ENCODE data around the gene SLC25A12.
"Not testable (repeated sequence)": the region's sequence is repeated elsewhere in the genome, so short reads cannot be mapped to it uniquely, and the experiment has no call there.

SLC25A12 gene

GRCh38 chr2:171893824-171894611 lies at the start of gene SLC25A12:
TSS of gene SLC25A12 (minus strand) at chr2:171894244. CDS start at chr2:171894214, 30 bp downstream.
- peak; percentile 75 for DNase-seq

- DNase-seq, result no peak
These were observed 47.3 kb upstream of the SLC25A12 start for GRCh38 chr2:171941316-171941699.

GRCh38 chr2:171939743-171940071 lies 45.7 kb upstream of the SLC25A12 start:
- DNase-seq, result no peak

DNA sequence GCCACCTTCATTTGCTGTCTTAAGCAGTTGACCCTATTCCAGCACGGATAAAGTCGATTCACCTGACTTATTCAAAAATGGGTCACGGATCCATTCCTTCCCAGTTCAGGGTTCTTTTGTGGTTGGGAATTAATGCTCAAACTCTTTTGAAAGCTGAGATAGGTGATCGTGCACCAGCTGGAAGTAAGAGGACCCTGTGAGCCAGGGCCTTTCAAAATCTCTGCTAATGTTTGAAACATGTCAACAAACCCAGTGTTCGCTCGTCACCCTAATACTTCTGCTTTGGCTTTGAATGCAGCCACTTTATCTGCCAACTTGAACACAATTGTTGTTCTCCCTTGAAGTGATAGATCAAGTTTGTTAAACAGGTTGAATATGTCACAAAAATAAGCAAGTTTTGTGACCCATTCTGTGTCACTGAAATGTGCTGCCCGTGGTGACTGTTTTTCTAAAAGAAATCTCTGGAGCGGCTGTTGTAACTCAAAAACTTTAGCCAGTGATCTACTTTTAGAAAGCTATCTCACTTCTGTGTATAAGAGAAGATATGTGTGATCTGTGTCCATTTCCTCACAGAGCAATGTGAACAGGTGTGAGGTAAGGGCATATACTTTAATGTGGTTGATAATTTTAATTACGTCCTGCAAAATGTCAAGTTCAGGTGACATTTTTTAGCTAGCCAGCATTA lies 45.2 kb upstream of the SLC25A12 start:
- DNase-seq, result no peak

DNA sequence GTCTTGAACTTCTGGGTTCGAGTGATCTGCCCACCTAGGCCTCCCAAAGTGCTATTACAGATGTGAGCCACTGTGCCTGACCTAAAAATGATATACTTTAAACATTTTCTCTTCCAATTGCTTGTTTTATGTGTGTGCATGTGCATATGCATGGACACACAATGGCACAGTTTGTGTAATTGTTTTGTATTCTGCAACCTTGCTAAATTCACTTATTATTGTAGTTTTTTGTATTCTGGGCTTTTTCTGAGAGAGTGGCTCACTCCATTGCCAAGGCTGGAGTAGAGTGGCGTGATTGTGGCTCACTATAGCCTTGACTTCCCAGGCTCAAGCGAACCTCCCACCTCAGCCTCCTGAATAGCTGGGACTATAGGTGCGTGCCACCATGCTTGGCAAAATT lies 36.3 kb upstream of the SLC25A12 start:
- no peak for DNase-seq

DNA sequence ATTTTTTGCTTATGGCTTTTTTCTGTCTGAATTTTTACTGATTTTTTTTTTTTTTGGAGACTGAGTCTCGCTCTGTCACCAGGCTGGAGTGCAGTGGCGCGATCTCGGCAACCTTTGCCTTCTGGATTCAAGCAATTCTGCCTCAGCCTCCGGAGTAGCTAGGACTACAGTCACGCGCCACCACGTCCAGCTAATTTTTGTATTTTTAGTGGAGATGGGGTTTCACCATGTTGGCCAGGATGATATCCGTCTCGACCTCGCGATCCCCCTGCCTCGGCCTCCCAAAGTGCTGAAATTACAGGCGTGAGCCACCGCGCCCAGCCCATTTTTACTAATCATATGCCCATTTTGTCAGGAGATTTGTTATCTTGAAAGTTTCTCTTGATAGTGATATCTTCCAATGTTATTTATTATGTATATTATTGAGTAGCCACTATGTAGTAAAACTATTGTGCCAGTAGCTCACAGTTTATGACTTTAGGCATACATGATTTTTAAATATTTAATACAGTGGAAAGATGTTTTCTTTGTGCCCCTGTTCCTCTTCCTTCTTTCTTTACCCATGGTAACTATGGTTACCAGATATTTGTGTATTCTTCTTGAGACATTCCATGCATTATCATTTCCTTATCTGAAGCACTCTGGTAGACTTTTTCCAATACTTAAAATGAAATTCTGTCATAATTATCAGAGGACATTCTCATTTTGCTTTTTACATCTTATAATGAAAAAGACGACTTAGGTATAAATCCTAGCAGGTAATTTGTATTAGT lies 30.3 kb upstream of the SLC25A12 start:
- no peak for DNase-seq

- DNase-seq, result no peak
These were observed 29.2 kb upstream of the SLC25A12 start for GRCh38 chr2:171923206-171923605.

GRCh38 chr2:171922230-171923022 lies 28.4 kb upstream of the SLC25A12 start, which contains the start of gene HAT1:
TSS of gene HAT1 (plus strand) at chr2:171922461. CDS start at chr2:171922501, 40 bp downstream.
- DNase-seq, result peak; percentile 96

DNA sequence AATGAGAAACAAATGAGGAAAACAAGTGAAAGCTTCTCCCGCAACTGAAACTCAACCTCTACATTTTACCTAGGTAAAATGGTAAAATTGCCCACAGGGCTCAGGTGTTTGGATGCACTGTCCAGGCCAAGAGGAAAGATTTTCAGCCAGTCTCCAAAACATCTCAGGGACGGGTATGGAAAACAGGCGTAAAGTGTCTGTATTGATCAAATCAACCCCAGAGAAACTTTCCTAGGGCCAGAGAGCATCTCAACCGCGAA lies 27.9 kb upstream of the SLC25A12 start:
- DNase-seq, result no peak

DNA sequence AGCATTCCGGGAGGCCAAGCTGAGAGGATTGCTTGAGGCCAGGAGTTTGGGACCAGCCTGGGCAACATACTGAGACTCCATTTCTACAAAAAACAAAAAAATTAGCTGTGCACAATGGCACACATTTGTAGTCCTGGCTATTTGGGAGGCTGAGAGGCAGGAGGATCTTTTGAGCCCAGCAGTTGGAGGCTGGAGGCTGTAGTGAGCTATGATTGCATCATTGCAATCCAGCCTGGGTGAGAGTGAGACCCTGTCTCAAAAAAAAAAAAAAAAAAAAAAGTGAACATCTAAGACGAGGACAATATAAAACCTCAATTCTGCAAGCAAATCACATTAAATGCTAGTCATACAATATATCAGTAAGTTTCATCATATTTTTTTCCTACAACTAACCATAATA lies 25.4 kb upstream of the SLC25A12 start:
- no peak for DNase-seq

- no peak for DNase-seq
These were observed 19.5 kb upstream of the SLC25A12 start for GRCh38 chr2:171913517-171913916.

GRCh38 chr2:171910494-171910893 lies 16.4 kb upstream of the SLC25A12 start:
- no peak for DNase-seq

DNA sequence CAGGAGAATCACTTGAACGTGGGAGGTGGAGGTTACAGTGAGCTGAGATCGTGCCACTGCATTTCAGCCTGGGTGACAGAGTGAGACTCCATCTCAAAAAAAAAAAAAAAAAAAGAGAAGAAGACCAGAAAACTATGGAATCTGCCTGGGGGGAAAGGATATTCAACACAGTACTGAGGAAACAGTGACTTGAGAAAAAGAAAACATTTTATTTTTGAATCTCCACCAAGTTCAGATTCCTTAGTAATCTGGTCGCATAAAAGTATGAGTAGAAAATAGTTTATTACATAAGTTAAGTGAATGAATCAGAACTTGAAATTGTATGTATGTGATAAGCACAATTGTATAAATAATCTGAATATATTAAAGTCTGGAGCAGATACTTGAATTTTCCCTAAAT lies 15.2 kb upstream of the SLC25A12 start:
- DNase-seq, result peak; percentile 40

GRCh38 chr2:171908235-171908634 lies 14.2 kb upstream of the SLC25A12 start:
- no peak for DNase-seq

- DNase-seq, result no peak
These were observed 8.9 kb upstream of the SLC25A12 start for GRCh38 chr2:171902840-171903420.

- not testable (repeated sequence) for DNase-seq
These were observed 5.7 kb upstream of the SLC25A12 start for GRCh38 chr2:171899623-171900282.

GRCh38 chr2:171895786-171896185 lies 1.7 kb upstream of the SLC25A12 start:
- DNase-seq, result no peak

- no peak for DNase-seq
These were observed 536 bp upstream of the SLC25A12 start for GRCh38 chr2:171894612-171894947.

DNA sequence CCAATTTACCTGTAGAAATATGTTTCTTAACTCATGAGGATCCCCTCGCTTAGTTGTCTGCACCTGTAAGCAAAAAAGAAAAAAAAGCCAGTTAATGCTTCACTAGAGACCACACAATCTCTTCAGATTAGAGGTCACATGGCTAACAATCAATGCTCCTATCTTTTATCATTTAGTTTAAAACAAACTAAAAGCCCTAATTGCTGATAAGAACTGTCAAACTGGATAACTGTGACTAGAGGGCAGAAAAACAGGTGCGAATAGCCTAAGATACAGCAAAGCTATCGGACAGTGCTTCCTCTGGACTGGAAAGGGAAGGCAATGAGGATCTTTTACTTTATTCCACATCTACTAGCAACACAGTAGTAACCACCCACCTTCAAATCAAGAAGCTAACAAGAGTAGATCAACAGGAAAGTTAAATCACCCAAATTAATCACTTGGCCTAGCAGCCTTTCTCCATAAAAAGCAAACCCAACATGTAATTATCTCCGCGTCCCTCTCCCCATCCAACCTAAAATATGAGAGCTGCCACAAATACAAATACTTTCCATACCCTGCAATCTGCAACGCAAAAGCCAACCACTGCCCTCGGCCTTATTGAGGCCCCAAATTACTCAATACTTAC lies 734 bp downstream of the SLC25A12 start:
- no peak for DNase-seq

- no peak for DNase-seq
These were observed 4.2 kb downstream of the SLC25A12 start for GRCh38 chr2:171889808-171890207.

GRCh38 chr2:171889333-171889732 lies 4.7 kb downstream of the SLC25A12 start:
- no peak for DNase-seq

All from amniotic stem cell (primary cell).